GM18502 (cell line): ENCODE results near the gene SMIM13.
A peak's percentile ranks its signal among the peaks of the same experiment; 100 is the strongest.

ENCODE experiments used
- ATAC-seq: cut with Tn5 transposase; IDR thresholded peaks from one replicate; pipeline ENCODE4 v1.9.1; 2021; ENCODE audit warnings: mild to moderate bottlenecking; ENCODE audit not compliant: unreplicated experiment, poor library complexity

Gene SMIM13

GRCh38 chr6:11146117-11146826, 52.6 kb downstream of the SMIM13 start:
- ATAC-seq: no peak

- no peak for ATAC-seq
Observed at GRCh38 chr6:11149551-11149950, 55.9 kb downstream of the SMIM13 start.

- no peak for ATAC-seq
Observed at GRCh38 chr6:11151488-11151887, 57.9 kb downstream of the SMIM13 start.

GRCh38 chr6:11152581-11152980, 58.9 kb downstream of the SMIM13 start:
- ATAC-seq: no peak

- ATAC-seq: no peak
Observed at GRCh38 chr6:11153447-11153846, 59.8 kb downstream of the SMIM13 start.

- no peak for ATAC-seq
Observed at GRCh38 chr6:11155589-11155988, 62.0 kb downstream of the SMIM13 start.

GRCh38 chr6:11160199-11160598, 66.6 kb downstream of the SMIM13 start:
- ATAC-seq: no peak

GRCh38 chr6:11161031-11161956, 67.7 kb downstream of the SMIM13 start:
- no peak for ATAC-seq

- ATAC-seq: no peak
Observed at GRCh38 chr6:11162262-11162661, 68.6 kb downstream of the SMIM13 start.

- peak; percentile 47 for ATAC-seq
Observed at GRCh38 chr6:11163932-11164331, 70.3 kb downstream of the SMIM13 start.

GRCh38 chr6:11164717-11165646, 71.3 kb downstream of the SMIM13 start:
- ATAC-seq: no peak

- no peak for ATAC-seq
Observed at GRCh38 chr6:11166948-11167347, 73.3 kb downstream of the SMIM13 start.

GRCh38 chr6:11168091-11168635, 74.5 kb downstream of the SMIM13 start:
- no peak for ATAC-seq

GRCh38 chr6:11171952-11172351, 78.3 kb downstream of the SMIM13 start:
- ATAC-seq: no peak

- no peak for ATAC-seq
Observed at GRCh38 chr6:11172501-11173327, 79.1 kb downstream of the SMIM13 start.

GRCh38 chr6:11174242-11174611, 80.6 kb downstream of the SMIM13 start:
- no peak for ATAC-seq

GRCh38 chr6:11177271-11177670, 83.6 kb downstream of the SMIM13 start:
- no peak for ATAC-seq

- ATAC-seq: no peak
Observed at GRCh38 chr6:11179088-11179418, 85.4 kb downstream of the SMIM13 start.

GRCh38 chr6:11179419-11180202, 86.0 kb downstream of the SMIM13 start:
- ATAC-seq: no peak
